ENCODE measurements around the gene FIGNL2. TPM values are rescaled to one million over a fixed set of nuclear protein-coding genes. Genes with fewer than 3 reads are reported as not detected.

The FIGNL2 gene
- total and polyA plus RNA-seq, 10 donors, result 0.20 to 3.0 (median 1.4) TPM

DNA sequence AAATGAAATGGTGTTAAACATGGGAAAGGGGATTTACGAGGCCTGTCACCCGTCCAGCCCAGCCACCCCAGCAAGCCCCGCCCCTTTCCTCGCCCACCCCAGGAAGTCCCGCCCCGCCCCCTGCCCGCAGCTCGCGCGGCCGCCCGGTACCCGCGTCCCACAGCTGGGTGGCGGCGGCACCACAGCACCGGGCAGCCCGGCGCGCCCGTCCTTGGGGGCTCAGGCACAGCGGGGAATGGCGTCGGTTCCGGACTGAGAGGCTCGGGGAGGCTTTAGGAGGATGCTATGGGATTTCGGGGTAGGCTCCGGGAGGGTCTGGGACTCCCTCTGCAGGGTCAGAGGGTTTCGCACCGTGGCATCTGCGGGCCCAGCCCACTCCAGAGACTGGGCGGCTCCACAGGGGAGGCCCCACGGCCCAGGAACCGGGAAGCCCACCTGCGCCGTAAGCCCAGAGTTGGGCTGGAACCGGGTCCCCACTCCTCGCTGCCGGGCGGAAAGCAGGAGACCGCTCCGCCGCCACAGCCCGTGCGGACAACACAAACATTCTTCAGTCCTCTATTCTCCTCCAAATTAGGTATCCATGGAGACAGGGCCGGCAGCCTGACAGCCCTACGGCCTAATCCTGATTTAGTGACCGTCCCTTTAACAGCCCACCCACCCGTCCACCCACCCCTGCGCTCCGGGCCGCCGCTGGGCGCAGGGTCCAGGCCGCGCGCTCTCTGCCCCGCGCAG, 1.4 kb downstream of the FIGNL2 start:
- 1 to 4% (median 1%) methylated on average over 29 to 59 of the region's 59 CpGs for WGBS, 5 donors
- peak overlapping the region; percentile 48 to 83 (median 76) for H3K27ac ChIP-seq
- intact Hi-C loops (cut with DNase I; ENCODE audit: low total_unique reads), result no loop called here

GRCh38 chr12:51846271-51846691, 2.2 kb downstream of the FIGNL2 start:
- no peaks in the 10 kb centered on the region for H3K36me3 ChIP-seq
- peaks cover 17 to 53% (median 35%) of the 10 kb centered on the region in 6 donors for H3K4me1 ChIP-seq
- H3K9me3 ChIP-seq, result no peaks in the 10 kb centered on the region
- H3K4me3 ChIP-seq, result peak overlapping the region in 2 of 8 donors; percentile 63 to 74
- WGBS, 5 donors, result 81 to 87% (median 84%) methylated on average over 12 to 15 of the region's 15 CpGs
- peaks cover 0 to 87% (median 31%) of the 10 kb centered on the region in 7 donors for H3K27me3 ChIP-seq (replicated peaks in 1 of 7)
- peak overlapping the region in 7 of 8 donors; percentile 69 to 83 (median 76) for H3K27ac ChIP-seq
- TF ChIP-seq POLR2AphosphoS5 (IDR thresholded peaks at IDR 0.05), result no peak
- TF ChIP-seq POLR2A (IDR thresholded peaks at IDR 0.05), result no peak
- TF ChIP-seq, protein P1, sequence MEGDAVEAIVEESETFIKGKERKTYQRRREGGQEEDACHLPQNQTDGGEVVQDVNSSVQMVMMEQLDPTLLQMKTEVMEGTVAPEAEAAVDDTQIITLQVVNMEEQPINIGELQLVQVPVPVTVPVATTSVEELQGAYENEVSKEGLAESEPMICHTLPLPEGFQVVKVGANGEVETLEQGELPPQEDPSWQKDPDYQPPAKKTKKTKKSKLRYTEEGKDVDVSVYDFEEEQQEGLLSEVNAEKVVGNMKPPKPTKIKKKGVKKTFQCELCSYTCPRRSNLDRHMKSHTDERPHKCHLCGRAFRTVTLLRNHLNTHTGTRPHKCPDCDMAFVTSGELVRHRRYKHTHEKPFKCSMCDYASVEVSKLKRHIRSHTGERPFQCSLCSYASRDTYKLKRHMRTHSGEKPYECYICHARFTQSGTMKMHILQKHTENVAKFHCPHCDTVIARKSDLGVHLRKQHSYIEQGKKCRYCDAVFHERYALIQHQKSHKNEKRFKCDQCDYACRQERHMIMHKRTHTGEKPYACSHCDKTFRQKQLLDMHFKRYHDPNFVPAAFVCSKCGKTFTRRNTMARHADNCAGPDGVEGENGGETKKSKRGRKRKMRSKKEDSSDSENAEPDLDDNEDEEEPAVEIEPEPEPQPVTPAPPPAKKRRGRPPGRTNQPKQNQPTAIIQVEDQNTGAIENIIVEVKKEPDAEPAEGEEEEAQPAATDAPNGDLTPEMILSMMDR (IDR thresholded peaks at IDR 0.05 in 8 of 11, conservative IDR thresholded peaks at IDR 0.05 in 3 of 11), result no peak
- no peak for DNase-seq
- intact Hi-C loops (cut with DNase I; ENCODE audit: low total_unique reads), result no loop called here

More for the DNA sequence above, 1.4 kb downstream of the FIGNL2 start:
- H3K27me3 ChIP-seq (replicated peaks in 1 of 7), result peaks cover 0 to 84% (median 31%) of the 10 kb centered on the region in 7 donors
- peak; percentile 84 for DNase-seq
- no peaks in the 10 kb centered on the region for H3K9me3 ChIP-seq
- TF ChIP-seq POLR2AphosphoS5 (IDR thresholded peaks at IDR 0.05) (peak; percentile 34 to 78 (median 65)), POLR2A (IDR thresholded peaks at IDR 0.05) (no peak)
- TF ChIP-seq, protein P1 (IDR thresholded peaks at IDR 0.05 in 8 of 11, conservative IDR thresholded peaks at IDR 0.05 in 3 of 11), result no peak
- H3K4me1 ChIP-seq, result peaks cover 18 to 60% (median 40%) of the 10 kb centered on the region in 6 donors
- H3K36me3 ChIP-seq, result no peaks in the 10 kb centered on the region
- H3K4me3 ChIP-seq, result peak overlapping the region; percentile 45 to 74 (median 48)

DNA sequence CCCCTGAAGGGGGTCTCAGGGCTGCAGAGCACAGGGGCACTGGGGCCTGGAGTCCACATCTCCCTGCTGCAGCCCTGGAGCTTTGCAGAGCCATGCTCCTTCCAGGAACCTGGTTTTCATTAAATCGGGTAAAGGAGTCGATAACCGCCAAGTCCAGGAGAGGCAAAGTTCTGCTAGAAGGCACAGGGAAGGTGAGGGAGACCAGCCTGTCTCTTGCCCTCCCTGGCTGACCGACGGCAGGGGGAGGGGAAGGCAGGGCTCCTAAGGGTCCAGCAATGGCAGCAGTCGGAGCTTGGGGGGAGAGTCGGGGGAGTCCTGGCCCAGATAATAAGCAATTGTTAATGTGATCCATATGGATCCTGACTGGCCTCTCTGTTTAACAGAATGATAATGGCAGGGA, 3.0 kb downstream of the FIGNL2 start:
- intact Hi-C loops (cut with DNase I; ENCODE audit: low total_unique reads), result no loop called here
- Histone ChIP-seq H3K27ac (no peak overlapping the region), H3K9me3 (no peaks in the 10 kb centered on the region), H3K27me3 (replicated peaks in 1 of 7) (peaks cover 0 to 92% (median 31%) of the 10 kb centered on the region in 7 donors), H3K4me3 (no peak overlapping the region), H3K4me1 (peaks cover 12 to 50% (median 28%) of the 10 kb centered on the region in 6 donors), H3K36me3 (no peaks in the 10 kb centered on the region)
- 80 to 93% (median 88%) methylated on average over 7 of the region's 7 CpGs for WGBS, 5 donors
- DNase-seq, result no peak
- TF ChIP-seq, protein P1 (IDR thresholded peaks at IDR 0.05 in 8 of 11, conservative IDR thresholded peaks at IDR 0.05 in 3 of 11), result no peak
- no peak for TF ChIP-seq POLR2AphosphoS5 (IDR thresholded peaks at IDR 0.05)
- TF ChIP-seq POLR2A (IDR thresholded peaks at IDR 0.05), result no peak

DNA sequence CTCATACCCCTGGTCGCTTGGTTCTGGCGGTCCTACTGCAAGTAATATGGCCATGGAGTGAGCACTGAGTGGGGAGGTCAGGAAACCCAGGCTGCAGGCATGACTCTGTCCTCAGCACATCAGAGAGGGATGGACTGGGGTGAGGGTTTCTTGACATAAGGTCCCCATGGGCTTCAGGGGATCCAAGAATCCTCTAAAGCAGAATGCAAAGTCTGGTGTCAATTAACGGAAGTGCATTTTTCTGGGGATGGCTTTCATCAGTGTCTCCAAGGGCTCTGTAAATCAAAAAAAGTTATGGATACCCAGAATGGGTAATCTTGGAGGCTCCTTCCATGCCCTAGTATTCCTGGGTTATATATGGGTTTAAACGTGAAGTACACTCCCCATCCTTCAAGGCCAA, 3.7 kb downstream of the FIGNL2 start:
- Histone ChIP-seq H3K27me3 (replicated peaks in 1 of 7) (peaks cover 0 to 87% (median 31%) of the 10 kb centered on the region in 7 donors), H3K36me3 (no peaks in the 10 kb centered on the region), H3K9me3 (no peaks in the 10 kb centered on the region), H3K4me3 (no peak overlapping the region), H3K27ac (no peak overlapping the region), H3K4me1 (peaks cover 12 to 44% (median 25%) of the 10 kb centered on the region in 6 donors)
- TF ChIP-seq POLR2AphosphoS5 (IDR thresholded peaks at IDR 0.05) (no peak), POLR2A (IDR thresholded peaks at IDR 0.05) (no peak)
- TF ChIP-seq, protein P1 (IDR thresholded peaks at IDR 0.05 in 8 of 11, conservative IDR thresholded peaks at IDR 0.05 in 3 of 11), result no peak
- no peak for DNase-seq
- intact Hi-C loops (cut with DNase I; ENCODE audit: low total_unique reads), result no loop called here
- WGBS, 5 donors, result 79 to 92% (median 89%) methylated on average over 2 to 4 of the region's 4 CpGs

Measured in spleen (tissue), 11 donors.